ENCODE measurements around the gene ENTREP3. TPM values are rescaled to one million over a fixed set of nuclear protein-coding genes. Genes with fewer than 3 reads are reported as not detected.

The ENTREP3 gene
- total RNA-seq, 1 donor from 2014 or later = 24.9 TPM

GRCh38 chr1:155197901-155198546 lies 57.3 kb downstream of the ENTREP3 start:
- ATAC-seq = no peak

Other genes starting within 250 kb of the ENTREP3 start
- gene DCST2, start 221.7 kb downstream of the ENTREP3 start, total RNA-seq = 1.3 TPM
- 0.32 TPM for gene DCST1, start 221.7 kb downstream of the ENTREP3 start, total RNA-seq
- gene ADAM15, start 204.2 kb downstream of the ENTREP3 start, total RNA-seq = 167 TPM
- gene EFNA4, start 191.7 kb downstream of the ENTREP3 start, total RNA-seq = 12.1 TPM
- gene EFNA3, start 176.6 kb downstream of the ENTREP3 start, total RNA-seq = 20.6 TPM
- 40.9 TPM for gene EFNA1, start 127.6 kb downstream of the ENTREP3 start, total RNA-seq
- gene SLC50A1, start 119.6 kb downstream of the ENTREP3 start, total RNA-seq = 42.9 TPM
- 62.4 TPM for gene DPM3, start 115.0 kb downstream of the ENTREP3 start, total RNA-seq
- gene KRTCAP2, start 82.2 kb downstream of the ENTREP3 start, total RNA-seq = 111 TPM
- 0.12 TPM for gene TRIM46, start 81.6 kb downstream of the ENTREP3 start, total RNA-seq
- 14.5 TPM for gene THBS3, start 47.6 kb downstream of the ENTREP3 start, total RNA-seq
- 36.5 TPM for gene MTX1, start 46.8 kb downstream of the ENTREP3 start, total RNA-seq
- gene SCAMP3, start 6.9 kb upstream of the ENTREP3 start, total RNA-seq = 43.3 TPM
- gene CLK2, start 18.0 kb upstream of the ENTREP3 start, total RNA-seq = 16.9 TPM
- gene HCN3, start 22.0 kb upstream of the ENTREP3 start, total RNA-seq = 1.7 TPM
- gene PKLR, start 46.0 kb upstream of the ENTREP3 start, total RNA-seq = 0.20 TPM
- gene FDPS, start 53.4 kb upstream of the ENTREP3 start, total RNA-seq = 401 TPM
- gene RUSC1, start 65.4 kb upstream of the ENTREP3 start, total RNA-seq = 40.7 TPM